Nephron progenitor cell (in vitro differentiated cells): ENCODE data around the gene EMID1.

Experiments used
- DNase-seq: peaks from one replicate; pipeline ENCODE4 v3.0.0; 2021
- H3K27ac Mint-ChIP-seq: 2 replicates; pipeline ENCODE4 v1.8.0; 2021; ENCODE audit warnings: mild to moderate bottlenecking, moderate library complexity, mixed read lengths
- H3K27me3 Mint-ChIP-seq: 2 replicates; pipeline ENCODE4 v1.8.0; 2021; ENCODE audit warnings: mild to moderate bottlenecking, low read depth, mixed read lengths; ENCODE audit not compliant: poor library complexity
- H3K36me3 Mint-ChIP-seq: 2 replicates; pipeline ENCODE4 v1.8.0; 2021; ENCODE audit warnings: low read depth, mixed read lengths
- H3K4me1 Mint-ChIP-seq: 2 replicates; pipeline ENCODE4 v1.8.0; 2021; ENCODE audit warnings: mixed read lengths
- H3K4me3 Mint-ChIP-seq: 2 replicates; pipeline ENCODE4 v1.8.0; 2021; ENCODE audit warnings: mild to moderate bottlenecking, moderate library complexity, mixed read lengths
- H3K9me3 Mint-ChIP-seq: 2 replicates; pipeline ENCODE4 v1.8.0; 2021; ENCODE audit warnings: mild to moderate bottlenecking, moderate library complexity, mixed read lengths
- CTCF ChIP-seq: fragments of 200-600 bp; sonication (generic); IDR thresholded peaks from 2 replicates; pipeline ENCODE4 v1.5.0; 2021; ENCODE audit warnings: antibody characterized with exemption

Gene EMID1

GRCh38 chr22:29172216-29172615, 33.5 kb upstream of the EMID1 start:
- no peak for DNase-seq
- Mint-ChIP-seq H3K9me3 (peaks cover 43% of the 10 kb centered on the region), H3K4me3 (no peak overlapping the region), H3K36me3 (peaks cover 16% of the 10 kb centered on the region), H3K27me3 (peaks cover 15% of the 10 kb centered on the region), H3K27ac (no peak overlapping the region), H3K4me1 (peaks cover 18% of the 10 kb centered on the region)
- no peak for TF ChIP-seq CTCF

- TF ChIP-seq CTCF: no peak
- Mint-ChIP-seq H3K36me3 (peaks cover 23% of the 10 kb centered on the region), H3K4me1 (peaks cover 5% of the 10 kb centered on the region), H3K9me3 (peaks cover 53% of the 10 kb centered on the region), H3K4me3 (no peak overlapping the region), H3K27ac (no peak overlapping the region), H3K27me3 (peaks cover 13% of the 10 kb centered on the region)
- no peak for DNase-seq
These were observed 30.3 kb upstream of the EMID1 start for GRCh38 chr22:29175312-29175835.

- H3K27ac Mint-ChIP-seq: no peak overlapping the region
These were observed 21.5 kb upstream of the EMID1 start for GRCh38 chr22:29183971-29184848.

GRCh38 chr22:29184849-29185490, 20.7 kb upstream of the EMID1 start:
- H3K4me1 Mint-ChIP-seq: peaks cover 23% of the 10 kb centered on the region
- H3K36me3 Mint-ChIP-seq: peaks cover 9% of the 10 kb centered on the region
- H3K4me3 Mint-ChIP-seq: no peak overlapping the region
- peaks cover 8% of the 10 kb centered on the region for H3K9me3 Mint-ChIP-seq
- TF ChIP-seq CTCF: no peak
- H3K27ac Mint-ChIP-seq: no peak overlapping the region
- no peak for DNase-seq
- H3K27me3 Mint-ChIP-seq: peaks cover 23% of the 10 kb centered on the region

More at GRCh38 chr22:29183971-29184848, 21.5 kb upstream of the EMID1 start:
- Mint-ChIP-seq H3K9me3 (peaks cover 10% of the 10 kb centered on the region), H3K27me3 (peaks cover 18% of the 10 kb centered on the region), H3K4me3 (no peak overlapping the region), H3K4me1 (peaks cover 23% of the 10 kb centered on the region), H3K36me3 (peaks cover 11% of the 10 kb centered on the region)
- DNase-seq: no peak
- TF ChIP-seq CTCF: no peak

GRCh38 chr22:29186302-29186701, 19.4 kb upstream of the EMID1 start:
- Mint-ChIP-seq H3K4me3 (no peak overlapping the region), H3K27me3 (peaks cover 19% of the 10 kb centered on the region)

More at GRCh38 chr22:29186302-29186701, 19.4 kb upstream of the EMID1 start:
- no peak for DNase-seq
- Mint-ChIP-seq H3K36me3 (no peaks in the 10 kb centered on the region), H3K27ac (no peak overlapping the region), H3K9me3 (no peaks in the 10 kb centered on the region), H3K4me1 (peaks cover 23% of the 10 kb centered on the region)
- TF ChIP-seq CTCF: no peak
